GM21737 (cell line): ENCODE data around the gene NBEAL2.
"Not testable (repeated sequence)": the region's sequence is repeated elsewhere in the genome, so short reads cannot be mapped to it uniquely, and the experiment has no call there.

Source experiments
- ATAC-seq: cut with Tn5 transposase; IDR thresholded peaks from one replicate; pipeline ENCODE4 v1.9.1; 2021; ENCODE audit warnings: mild to moderate bottlenecking, moderate library complexity; ENCODE audit not compliant: unreplicated experiment

NBEAL2 gene

GRCh38 chr3:46960081-46960701, 19.3 kb upstream of the NBEAL2 start:
- ATAC-seq, result no peak

- ATAC-seq, result no peak
These were observed 18.6 kb upstream of the NBEAL2 start for GRCh38 chr3:46960835-46961234.

DNA sequence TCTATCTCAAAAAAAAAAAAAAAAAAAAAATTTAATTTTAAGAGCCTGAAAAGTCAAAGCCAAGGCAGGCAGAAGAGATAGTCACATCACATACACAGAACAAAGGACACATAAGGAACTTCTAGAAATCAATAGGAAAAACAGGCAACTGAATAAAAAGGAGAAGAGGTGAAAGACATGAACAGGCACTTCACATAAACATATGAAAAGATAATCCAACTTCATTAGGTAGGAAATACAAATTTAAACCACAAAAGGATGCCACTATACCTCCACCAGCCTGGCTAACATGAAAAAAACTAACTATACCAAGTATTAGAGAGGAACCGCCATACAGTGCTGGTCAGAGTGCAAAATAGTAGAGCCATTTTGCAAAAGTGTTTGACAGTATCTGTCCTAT, 17.0 kb upstream of the NBEAL2 start:
- ATAC-seq, result no peak

- no peak for ATAC-seq
These were observed 16.5 kb upstream of the NBEAL2 start for GRCh38 chr3:46962990-46963389.

GRCh38 chr3:46964038-46964590, 15.4 kb upstream of the NBEAL2 start:
- ATAC-seq, result not testable (repeated sequence)

- no peak for ATAC-seq
These were observed 14.3 kb upstream of the NBEAL2 start for GRCh38 chr3:46965151-46965550.

DNA sequence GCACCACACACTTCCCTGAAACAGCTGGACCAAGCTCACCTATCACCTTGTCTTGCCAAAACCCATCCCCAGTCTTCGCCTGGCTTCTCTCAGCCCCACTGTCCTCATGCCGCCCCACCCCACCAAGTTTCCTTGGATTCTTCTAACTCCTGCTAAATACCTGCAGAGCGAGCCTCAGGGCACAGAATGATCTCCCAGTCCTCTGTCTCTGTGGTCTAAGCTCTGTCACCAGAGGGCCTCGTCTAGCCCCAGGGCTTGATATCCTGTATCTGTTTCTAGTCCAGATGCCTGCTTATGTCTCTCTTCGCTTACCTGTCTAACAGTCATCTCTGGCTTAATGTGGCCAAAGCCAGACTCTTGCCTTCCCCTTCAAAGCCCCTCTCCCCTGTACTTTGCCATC, 12.7 kb upstream of the NBEAL2 start:
- no peak for ATAC-seq

- no peak for ATAC-seq
These were observed 10.6 kb upstream of the NBEAL2 start for GRCh38 chr3:46968783-46969428.

GRCh38 chr3:46970391-46971091, 8.9 kb upstream of the NBEAL2 start:
- no peak for ATAC-seq

DNA sequence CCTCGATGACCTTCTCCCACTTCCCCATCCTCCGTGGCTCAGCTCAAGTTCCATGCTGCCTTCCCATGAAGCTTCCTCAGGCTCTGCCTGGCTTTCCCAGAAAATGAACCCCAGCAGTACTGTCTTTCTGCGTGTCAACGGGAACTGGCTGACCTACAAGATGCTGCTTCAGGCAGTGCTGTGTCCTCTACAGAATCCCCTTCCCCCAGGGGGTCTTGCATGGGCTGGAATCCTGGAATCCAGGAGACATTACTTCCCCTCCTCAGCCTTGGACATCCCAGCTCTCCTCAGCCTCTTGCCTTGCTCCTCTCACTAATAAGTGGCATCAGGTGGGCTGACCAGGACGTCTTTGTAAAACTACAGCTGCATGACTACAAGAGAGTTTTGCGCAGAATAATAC, 8.3 kb upstream of the NBEAL2 start:
- no peak for ATAC-seq

- ATAC-seq, result no peak
These were observed 7.7 kb upstream of the NBEAL2 start for GRCh38 chr3:46971742-46972141.

- no peak for ATAC-seq
These were observed 7.1 kb upstream of the NBEAL2 start for GRCh38 chr3:46972396-46972795.

DNA sequence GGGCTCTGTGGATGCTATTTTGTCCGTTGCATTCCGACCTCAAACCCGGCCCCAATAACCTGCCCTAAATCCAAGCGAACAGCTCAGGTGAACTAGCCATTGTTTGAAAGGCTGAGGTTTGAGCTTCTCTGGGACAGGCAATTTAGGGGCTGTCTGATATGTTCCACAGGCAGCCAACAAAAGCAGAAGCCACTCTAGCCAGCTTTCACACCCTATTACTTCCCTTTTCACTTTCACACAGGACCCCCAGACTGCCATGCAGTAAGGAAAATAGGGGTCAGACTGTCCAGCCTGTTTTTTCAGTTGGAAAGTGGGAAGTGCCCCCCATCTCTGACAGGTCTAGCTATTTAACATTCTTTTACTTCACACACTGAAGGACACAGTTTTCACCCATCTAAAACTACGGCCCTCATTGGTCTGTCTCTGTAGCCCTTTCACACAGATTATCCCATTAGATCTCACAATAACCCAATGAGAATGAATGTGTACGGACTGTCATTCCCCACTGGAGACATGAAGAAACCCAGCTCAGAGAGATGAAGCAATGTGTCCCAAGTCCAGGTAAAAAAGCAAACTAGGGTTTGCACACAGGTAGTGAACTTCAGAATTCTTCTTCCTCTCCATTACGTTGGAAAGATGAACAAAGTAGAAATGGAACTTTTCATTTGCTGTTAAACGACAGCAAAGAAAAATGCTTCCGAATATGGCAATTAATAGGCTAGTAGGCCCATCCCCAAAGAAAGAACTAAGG, 4.9 kb upstream of the NBEAL2 start:
- ATAC-seq, result no peak

DNA sequence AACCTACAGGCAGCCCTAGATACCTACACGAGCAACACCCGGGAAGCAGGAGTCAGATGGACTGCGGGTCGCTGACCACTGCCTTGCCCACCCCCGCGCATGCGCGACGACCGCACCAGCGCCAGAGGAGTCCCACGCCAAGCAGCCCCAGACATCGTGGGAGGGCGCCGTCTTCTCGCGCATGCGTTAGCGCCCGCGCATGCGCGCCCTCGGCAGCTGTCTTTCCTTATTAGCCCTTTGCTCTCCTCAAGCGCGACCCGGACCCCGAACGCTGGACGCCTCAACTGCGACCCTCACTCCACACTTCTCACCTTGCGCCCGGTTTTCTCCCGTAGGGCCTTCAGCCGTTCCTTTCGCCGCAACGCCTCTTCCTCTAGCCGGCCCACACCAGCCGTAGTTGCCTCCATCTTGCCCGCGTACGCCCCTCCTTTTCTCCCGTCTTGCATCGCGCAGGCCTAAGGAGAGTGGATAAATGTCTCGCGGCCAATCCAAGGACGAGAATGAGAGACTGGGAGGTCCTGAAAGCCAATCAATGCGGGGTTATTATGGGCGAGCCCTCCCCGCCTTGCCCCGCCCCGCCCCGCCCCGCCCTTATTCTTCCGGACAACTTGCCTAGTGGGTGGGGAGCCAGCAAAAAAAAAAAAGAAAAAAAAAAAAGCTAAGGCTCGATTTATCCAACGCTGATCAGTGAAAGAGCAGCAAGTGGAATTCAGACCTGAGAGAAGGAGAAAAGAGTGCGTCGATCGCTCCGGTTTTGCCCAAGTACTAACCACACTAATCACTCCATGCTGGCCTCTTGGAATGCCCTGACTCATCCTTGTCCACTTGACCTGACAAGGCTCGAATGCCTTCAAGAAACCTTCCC, 2.9 kb upstream of the NBEAL2 start, which contains the start of gene CCDC12:
Gene CCDC12 (minus strand): TSS at position 420 of the 865 bp plus-strand sequence. CDS start 13 bp downstream, at position 407.
- peak; percentile 64 for ATAC-seq

- no peak for ATAC-seq
These were observed 1.7 kb upstream of the NBEAL2 start for GRCh38 chr3:46977811-46978195.

DNA sequence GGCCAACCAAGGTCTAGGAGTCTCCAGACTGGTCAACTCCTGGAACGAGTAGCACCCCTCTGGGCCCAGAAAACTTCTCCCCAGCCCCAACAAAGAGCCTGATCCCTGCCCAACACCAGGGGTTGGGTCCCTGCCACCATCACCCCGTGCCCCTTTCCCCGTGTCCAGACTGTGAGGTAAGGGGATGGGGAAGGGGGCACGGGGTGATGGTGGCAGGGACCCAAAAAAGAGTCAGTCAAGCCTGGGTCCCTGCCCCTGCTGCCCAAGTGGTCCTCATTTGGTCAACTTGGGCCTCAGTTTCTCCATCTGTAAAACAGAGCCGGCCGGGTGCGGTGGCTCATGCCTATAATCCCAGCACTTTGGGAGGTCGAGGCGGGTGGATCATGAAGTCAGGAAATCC, 1.1 kb upstream of the NBEAL2 start:
- no peak for ATAC-seq

DNA sequence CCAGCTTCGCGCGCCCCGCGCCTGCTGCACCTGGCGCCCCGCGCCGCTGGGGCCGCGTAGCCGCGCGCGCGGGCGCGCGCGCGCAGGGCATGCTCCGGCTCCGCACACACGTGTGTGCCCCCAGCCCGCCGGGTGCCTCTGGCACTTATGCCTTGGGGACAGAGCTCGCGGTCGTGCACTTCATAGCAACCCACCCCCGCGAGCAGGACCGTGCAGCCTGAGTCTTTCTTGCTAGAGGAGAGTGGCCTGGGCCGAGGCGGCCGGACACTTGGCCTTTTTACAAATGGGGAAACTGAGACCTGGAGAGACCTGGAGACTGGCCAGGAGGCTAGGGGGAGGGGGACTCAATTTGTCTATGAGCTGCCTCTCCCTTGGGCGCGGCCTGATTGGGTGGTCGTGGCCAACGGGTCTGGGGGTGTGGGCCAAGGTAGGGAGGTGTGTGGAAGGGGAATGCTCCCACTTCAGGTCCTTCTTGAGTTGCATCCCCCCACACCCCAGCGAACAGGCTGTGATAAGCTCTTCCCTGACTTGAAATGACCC, 562 bp downstream of the NBEAL2 start:
- no peak for ATAC-seq

DNA sequence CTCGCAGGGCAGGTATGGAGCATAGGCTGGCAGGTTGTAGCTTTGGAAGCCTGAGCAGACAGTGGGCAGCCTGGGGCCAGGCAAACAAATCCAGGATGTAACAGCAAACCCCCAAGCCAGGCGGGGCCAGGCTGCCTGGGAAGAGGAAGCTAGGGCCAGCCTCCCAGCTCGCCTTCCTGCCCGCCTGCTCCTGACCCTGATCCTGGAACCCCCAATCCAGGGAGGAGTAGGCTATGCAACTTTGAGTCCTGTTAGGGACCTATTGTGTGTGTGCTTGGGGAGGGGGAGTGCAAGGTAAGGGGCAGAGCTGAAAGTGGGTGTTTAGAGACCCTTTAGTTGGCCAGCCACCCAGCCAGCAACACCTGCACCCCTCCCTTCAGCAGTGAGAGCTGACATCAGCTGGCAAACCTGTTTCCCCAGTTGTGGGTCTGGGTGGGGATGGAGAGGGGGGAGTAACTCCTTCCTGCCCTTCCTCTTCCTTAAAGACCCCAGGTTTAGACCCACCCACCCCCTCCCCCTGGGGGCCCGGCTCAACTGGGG, 2.5 kb downstream of the NBEAL2 start:
- no peak for ATAC-seq

DNA sequence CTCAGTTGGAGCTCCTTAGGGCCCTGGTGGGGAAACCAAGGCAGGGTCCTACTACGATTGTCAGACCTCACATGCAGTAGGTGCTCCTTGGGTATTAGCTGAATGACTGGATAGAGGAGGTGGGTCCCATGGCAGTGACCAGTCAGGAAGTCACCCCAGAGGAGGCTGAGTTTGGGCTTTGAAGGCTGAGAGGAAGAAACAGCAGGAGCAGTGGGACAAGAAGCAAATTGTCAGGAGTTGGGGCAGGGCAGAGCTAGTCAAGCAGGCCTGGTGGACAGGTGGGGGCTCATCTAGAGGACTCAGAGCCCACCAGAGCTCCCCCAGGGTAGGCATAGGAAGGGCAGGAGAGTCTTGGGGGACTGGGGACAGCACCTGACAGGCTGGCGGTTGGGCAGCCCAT, 3.1 kb downstream of the NBEAL2 start:
- no peak for ATAC-seq
